ENCODE results near the gene TIE1. TPM values are rescaled to one million over a fixed set of nuclear protein-coding genes. Genes with fewer than 3 reads are reported as not detected.

TIE1 gene
- total RNA-seq, 6 experiments from 2014 or later: 5.8 to 12.2 (median 8.0) TPM

- WGBS (ENCODE audit: insufficient coverage, low coverage, low lambda C conversion rate, missing lambda C conversion rate): 35% methylated on average over 4 of the region's 8 CpGs
- Histone ChIP-seq H3K27ac (peak overlapping the region in 1 of 3 donors; percentile 1), H3K36me3 (no peaks in the 10 kb centered on the region), H3K27me3 (no peaks in the 10 kb centered on the region), H3K4me3 (no peak overlapping the region), H3K9me3 (no peaks in the 10 kb centered on the region), H3K4me1 (peaks cover 0 to 20% (median 9%) of the 10 kb centered on the region in 4 donors)
- TF ChIP-seq POLR2A (IDR thresholded peaks at IDR 0.05) (no peak), CTCF (IDR thresholded peaks at IDR 0.05) (no peak)
- DNase-seq (peak in 2 of 3 donors; percentile 66 to 68), ATAC-seq (peak; percentile 57 to 86 (median 80))
- intact Hi-C loops (cut with DNase I): no loop called here
Observed at GRCh38 chr1:43303471-43304313, 2.9 kb downstream of the TIE1 start.

- no peaks in the 10 kb centered on the region for H3K36me3 ChIP-seq
- intact Hi-C loops (cut with DNase I): no loop called here
- 49% methylated on average over 8 of the region's 8 CpGs for WGBS (ENCODE audit: insufficient coverage, low coverage, low lambda C conversion rate, missing lambda C conversion rate)
- no peak for DNase-seq
- no peaks in the 10 kb centered on the region for H3K27me3 ChIP-seq
- H3K9me3 ChIP-seq: no peaks in the 10 kb centered on the region
- ATAC-seq: peak; percentile 7 to 20 (median 8)
- TF ChIP-seq POLR2A (IDR thresholded peaks at IDR 0.05) (no peak), CTCF (IDR thresholded peaks at IDR 0.05) (no peak)
- no peak overlapping the region for H3K27ac ChIP-seq
- H3K4me3 ChIP-seq: no peak overlapping the region
- peaks cover 0 to 20% (median 9%) of the 10 kb centered on the region in 4 donors for H3K4me1 ChIP-seq
Observed at GRCh38 chr1:43304314-43304681, 3.5 kb downstream of the TIE1 start.

GRCh38 chr1:43304771-43305300, 4.1 kb downstream of the TIE1 start:
- H3K27ac ChIP-seq: no peak overlapping the region
- H3K27me3 ChIP-seq: no peaks in the 10 kb centered on the region
- peak in 1 of 3 donors; percentile 54 for DNase-seq
- no peak for ATAC-seq
- intact Hi-C loops (cut with DNase I): no loop called here
- no peaks in the 10 kb centered on the region for H3K9me3 ChIP-seq
- H3K4me1 ChIP-seq: peaks cover 0 to 20% (median 9%) of the 10 kb centered on the region in 4 donors
- no peak overlapping the region for H3K4me3 ChIP-seq
- H3K36me3 ChIP-seq: no peaks in the 10 kb centered on the region
- TF ChIP-seq POLR2A (IDR thresholded peaks at IDR 0.05) (no peak), CTCF (IDR thresholded peaks at IDR 0.05) (no peak)
- WGBS (ENCODE audit: insufficient coverage, low coverage, low lambda C conversion rate, missing lambda C conversion rate): 60% methylated on average over 2 of the region's 46 CpGs

- H3K36me3 ChIP-seq: no peaks in the 10 kb centered on the region
- intact Hi-C loops (cut with DNase I): no loop called here
- ATAC-seq: no peak
- no CpG with 5 or more reads among the region's 3 CpGs for WGBS (ENCODE audit: insufficient coverage, low coverage, low lambda C conversion rate, missing lambda C conversion rate)
- peak in 1 of 3 donors; percentile 22 for DNase-seq
- H3K9me3 ChIP-seq: no peaks in the 10 kb centered on the region
- no peaks in the 10 kb centered on the region for H3K27me3 ChIP-seq
- H3K27ac ChIP-seq: no peak overlapping the region
- no peak overlapping the region for H3K4me3 ChIP-seq
- peaks cover 0 to 20% (median 9%) of the 10 kb centered on the region in 4 donors for H3K4me1 ChIP-seq
- no peak for TF ChIP-seq CTCF (IDR thresholded peaks at IDR 0.05)
- TF ChIP-seq POLR2A (IDR thresholded peaks at IDR 0.05): no peak
Observed at GRCh38 chr1:43305461-43305860, 4.7 kb downstream of the TIE1 start.

All from right lobe of liver (tissue), 6 donors.